Osteocyte (in vitro differentiated cells): Measurements from ENCODE around the gene RIMKLA. TPM values are rescaled to one million over a fixed set of nuclear protein-coding genes. Genes with fewer than 3 reads are reported as not detected.

Experiments
- DNase-seq: peaks from one replicate; pipeline ENCODE4 v3.0.0; 2021; ENCODE audit warnings: mixed read lengths; ENCODE audit not compliant: unreplicated experiment; ENCODE audit errors: extremely low spot score
- H3K27ac Mint-ChIP-seq: one replicate; pipeline ENCODE4 v1.8.0; 2021; ENCODE audit warnings: mild to moderate bottlenecking, mixed read lengths; ENCODE audit not compliant: unreplicated experiment
- H3K27me3 Mint-ChIP-seq: one replicate; pipeline ENCODE4 v1.8.0; 2021; ENCODE audit warnings: mixed read lengths; ENCODE audit not compliant: unreplicated experiment
- H3K36me3 Mint-ChIP-seq: one replicate; pipeline ENCODE4 v1.8.0; 2021; ENCODE audit warnings: mixed read lengths; ENCODE audit not compliant: unreplicated experiment
- H3K4me1 Mint-ChIP-seq: one replicate; pipeline ENCODE4 v1.8.0; 2021; ENCODE audit warnings: mixed read lengths; ENCODE audit not compliant: unreplicated experiment
- H3K4me3 Mint-ChIP-seq: one replicate; pipeline ENCODE4 v1.8.0; 2021; ENCODE audit warnings: mild to moderate bottlenecking, moderate library complexity, mixed read lengths; ENCODE audit not compliant: unreplicated experiment
- H3K9me3 Mint-ChIP-seq: one replicate; pipeline ENCODE4 v1.8.0; 2021; ENCODE audit warnings: mixed read lengths; ENCODE audit not compliant: unreplicated experiment
- CTCF ChIP-seq: fragments of 200-600 bp; sonication (generic); IDR thresholded peaks from 2 replicates; pipeline ENCODE4 v1.5.0; 2021; ENCODE audit warnings: antibody characterized with exemption, mild to moderate bottlenecking, moderate library complexity
- total RNA-seq: library from RNA; stranded (reverse); gene quantifications from 2 replicates; pipeline ENCODE4 v1.2.1, GENCODE V29; 2021

RIMKLA gene
- total RNA-seq, 1 donor from 2014 or later: not detected

GRCh38 chr1:42386051-42386450 is 5.5 kb downstream of the RIMKLA start:
- H3K4me3 Mint-ChIP-seq: no peak overlapping the region
- H3K4me1 Mint-ChIP-seq: no peaks in the 10 kb centered on the region
- H3K27me3 Mint-ChIP-seq: peaks cover 41% of the 10 kb centered on the region
- H3K36me3 Mint-ChIP-seq: no peaks in the 10 kb centered on the region
- no peak overlapping the region for H3K27ac Mint-ChIP-seq
- H3K9me3 Mint-ChIP-seq: no peaks in the 10 kb centered on the region
- DNase-seq: no peak
- TF ChIP-seq CTCF: no peak

GRCh38 chr1:42392255-42392654 is 11.7 kb downstream of the RIMKLA start:
- Mint-ChIP-seq H3K4me1 (no peaks in the 10 kb centered on the region), H3K27ac (no peak overlapping the region), H3K9me3 (no peaks in the 10 kb centered on the region), H3K27me3 (peaks cover 10% of the 10 kb centered on the region), H3K36me3 (no peaks in the 10 kb centered on the region), H3K4me3 (no peak overlapping the region)
- DNase-seq: no peak
- TF ChIP-seq CTCF: no peak

- DNase-seq: no peak
- H3K27ac Mint-ChIP-seq: no peak overlapping the region
- no peak for TF ChIP-seq CTCF
- no peaks in the 10 kb centered on the region for H3K9me3 Mint-ChIP-seq
- H3K36me3 Mint-ChIP-seq: no peaks in the 10 kb centered on the region
- H3K4me1 Mint-ChIP-seq: no peaks in the 10 kb centered on the region
- H3K27me3 Mint-ChIP-seq: peaks cover 7% of the 10 kb centered on the region
- H3K4me3 Mint-ChIP-seq: no peak overlapping the region
Measured at GRCh38 chr1:42392967-42393848, 12.6 kb downstream of the RIMKLA start.

- Mint-ChIP-seq H3K4me3 (no peak overlapping the region), H3K9me3 (no peaks in the 10 kb centered on the region), H3K27ac (no peak overlapping the region), H3K36me3 (no peaks in the 10 kb centered on the region), H3K27me3 (peaks cover 8% of the 10 kb centered on the region), H3K4me1 (no peaks in the 10 kb centered on the region)
- no peak for TF ChIP-seq CTCF
- no peak for DNase-seq
Measured at GRCh38 chr1:42399315-42400100, 18.9 kb downstream of the RIMKLA start.

- TF ChIP-seq CTCF: no peak
- H3K27me3 Mint-ChIP-seq: peaks cover 18% of the 10 kb centered on the region
- no peaks in the 10 kb centered on the region for H3K9me3 Mint-ChIP-seq
- H3K27ac Mint-ChIP-seq: no peak overlapping the region
- no peak for DNase-seq
- no peaks in the 10 kb centered on the region for H3K4me1 Mint-ChIP-seq
- no peak overlapping the region for H3K4me3 Mint-ChIP-seq
- H3K36me3 Mint-ChIP-seq: no peaks in the 10 kb centered on the region
Measured at GRCh38 chr1:42403880-42404400, 23.3 kb downstream of the RIMKLA start.
